ENCODE results near the gene SLC26A8.
A peak's percentile ranks its signal among the peaks of the same experiment; 100 is the strongest.
"Not testable (repeated sequence)": the region's sequence is repeated elsewhere in the genome, so short reads cannot be mapped to it uniquely, and the experiment has no call there.

Gene SLC26A8

GRCh38 chr6:35945650-35946025, 78.8 kb downstream of the SLC26A8 start:
- no peak for DNase-seq (ENCODE audit: low read depth in 2 of 2)

GRCh38 chr6:35943390-35943789, 81.1 kb downstream of the SLC26A8 start:
- DNase-seq (ENCODE audit: low read depth in 2 of 2), result no peak

- DNase-seq (ENCODE audit: low read depth in 2 of 2), result no peak
Observed at GRCh38 chr6:35942355-35942754, 82.1 kb downstream of the SLC26A8 start.

GRCh38 chr6:35941170-35941569, 83.3 kb downstream of the SLC26A8 start:
- DNase-seq (ENCODE audit: low read depth in 2 of 2), result not testable (repeated sequence)

- DNase-seq (ENCODE audit: low read depth in 2 of 2), result not testable (repeated sequence)
Observed at GRCh38 chr6:35940014-35940413, 84.4 kb downstream of the SLC26A8 start.

- not testable (repeated sequence) for DNase-seq (ENCODE audit: low read depth in 2 of 2)
Observed at GRCh38 chr6:35939259-35939658, 85.2 kb downstream of the SLC26A8 start.

GRCh38 chr6:35936681-35937359, 87.6 kb downstream of the SLC26A8 start:
- DNase-seq (ENCODE audit: low read depth in 2 of 2), result no peak

- DNase-seq (ENCODE audit: low read depth in 2 of 2), result no peak
Observed at GRCh38 chr6:35935469-35935868, 89.0 kb downstream of the SLC26A8 start.

- no peak for DNase-seq (ENCODE audit: low read depth in 2 of 2)
Observed at GRCh38 chr6:35933844-35934243, 90.6 kb downstream of the SLC26A8 start.

GRCh38 chr6:35931873-35932272, 92.6 kb downstream of the SLC26A8 start:
- DNase-seq (ENCODE audit: low read depth in 2 of 2), result not testable (repeated sequence)

GRCh38 chr6:35931120-35931561, 93.3 kb downstream of the SLC26A8 start:
- DNase-seq (ENCODE audit: low read depth in 2 of 2), result no peak

GRCh38 chr6:35929601-35930000, 94.8 kb downstream of the SLC26A8 start:
- DNase-seq (ENCODE audit: low read depth in 2 of 2), result no peak

- no peak for DNase-seq (ENCODE audit: low read depth in 2 of 2)
Observed at GRCh38 chr6:35926509-35927215, 97.8 kb downstream of the SLC26A8 start.

GRCh38 chr6:35925961-35926360, 98.5 kb downstream of the SLC26A8 start:
- DNase-seq (ENCODE audit: low read depth in 2 of 2), result no peak

GRCh38 chr6:35924146-35924545, 100.3 kb downstream of the SLC26A8 start:
- no peak for DNase-seq (ENCODE audit: low read depth in 2 of 2)

- no peak for DNase-seq (ENCODE audit: low read depth in 2 of 2)
Observed at GRCh38 chr6:35922139-35922554, 102.3 kb downstream of the SLC26A8 start.

- DNase-seq (ENCODE audit: low read depth in 2 of 2), result peak; percentile 88
Observed at GRCh38 chr6:35920793-35921732, 103.4 kb downstream of the SLC26A8 start, which contains the start of gene SRPK1. Gene SRPK1 (minus strand): TSS chr6:35921098. CDS start chr6:35921056, 42 bp downstream.

GRCh38 chr6:35919827-35920751, 104.4 kb downstream of the SLC26A8 start:
- peak; percentile 7 to 30 for DNase-seq (ENCODE audit: low read depth in 2 of 2)

GRCh38 chr6:35919085-35919826, 105.2 kb downstream of the SLC26A8 start:
- no peak for DNase-seq (ENCODE audit: low read depth in 2 of 2)

GRCh38 chr6:35916893-35917292, 107.5 kb downstream of the SLC26A8 start:
- DNase-seq (ENCODE audit: low read depth in 2 of 2), result not testable (repeated sequence)
